ENCODE measurements around the gene BPI. TPM values are rescaled to one million over a fixed set of nuclear protein-coding genes. Genes with fewer than 3 reads are reported as not detected.
A peak's percentile ranks its signal among the peaks of the same experiment; 100 is the strongest.

The BPI gene
- total RNA-seq, 4 donors from 2014 or later = 0.26 TPM; not detected in 3

DNA sequence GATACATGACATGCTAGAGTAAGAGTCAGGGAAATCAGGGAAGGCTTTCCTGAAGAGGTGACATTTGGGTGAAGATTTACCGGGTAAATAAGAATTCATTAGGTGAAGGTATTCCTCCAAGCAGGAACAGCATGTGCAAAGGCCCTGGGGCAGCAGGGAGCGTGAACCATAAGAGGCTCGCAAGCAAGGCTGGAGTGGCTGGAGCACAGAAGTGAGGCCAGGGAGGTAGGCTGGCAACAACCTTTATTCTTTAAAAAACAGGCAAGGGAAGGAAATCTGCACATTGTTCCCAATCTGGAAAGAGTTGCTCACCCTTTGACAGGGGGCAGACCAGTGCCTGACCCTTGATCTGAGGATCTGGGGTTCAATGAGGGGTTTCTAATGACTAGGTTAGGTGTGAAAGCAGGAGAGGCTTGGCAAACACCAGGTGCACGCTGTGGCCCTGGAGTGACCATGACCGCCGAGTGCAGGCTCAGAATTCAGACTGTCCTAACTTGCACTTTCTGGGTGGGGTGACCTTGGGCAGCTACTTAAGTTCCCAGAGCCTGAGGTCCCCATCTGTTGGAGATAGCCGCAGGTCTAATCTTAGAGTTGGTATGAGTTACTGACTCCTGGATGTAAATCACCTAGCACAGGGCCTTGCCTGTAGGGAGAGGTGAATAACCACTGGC is 45.3 kb upstream of the BPI start:
- no peak for TF ChIP-seq POLR2A (IDR thresholded peaks at IDR 0.05)
- TF ChIP-seq, protein P1, sequence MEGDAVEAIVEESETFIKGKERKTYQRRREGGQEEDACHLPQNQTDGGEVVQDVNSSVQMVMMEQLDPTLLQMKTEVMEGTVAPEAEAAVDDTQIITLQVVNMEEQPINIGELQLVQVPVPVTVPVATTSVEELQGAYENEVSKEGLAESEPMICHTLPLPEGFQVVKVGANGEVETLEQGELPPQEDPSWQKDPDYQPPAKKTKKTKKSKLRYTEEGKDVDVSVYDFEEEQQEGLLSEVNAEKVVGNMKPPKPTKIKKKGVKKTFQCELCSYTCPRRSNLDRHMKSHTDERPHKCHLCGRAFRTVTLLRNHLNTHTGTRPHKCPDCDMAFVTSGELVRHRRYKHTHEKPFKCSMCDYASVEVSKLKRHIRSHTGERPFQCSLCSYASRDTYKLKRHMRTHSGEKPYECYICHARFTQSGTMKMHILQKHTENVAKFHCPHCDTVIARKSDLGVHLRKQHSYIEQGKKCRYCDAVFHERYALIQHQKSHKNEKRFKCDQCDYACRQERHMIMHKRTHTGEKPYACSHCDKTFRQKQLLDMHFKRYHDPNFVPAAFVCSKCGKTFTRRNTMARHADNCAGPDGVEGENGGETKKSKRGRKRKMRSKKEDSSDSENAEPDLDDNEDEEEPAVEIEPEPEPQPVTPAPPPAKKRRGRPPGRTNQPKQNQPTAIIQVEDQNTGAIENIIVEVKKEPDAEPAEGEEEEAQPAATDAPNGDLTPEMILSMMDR (IDR thresholded peaks at IDR 0.05) = no peak

DNA sequence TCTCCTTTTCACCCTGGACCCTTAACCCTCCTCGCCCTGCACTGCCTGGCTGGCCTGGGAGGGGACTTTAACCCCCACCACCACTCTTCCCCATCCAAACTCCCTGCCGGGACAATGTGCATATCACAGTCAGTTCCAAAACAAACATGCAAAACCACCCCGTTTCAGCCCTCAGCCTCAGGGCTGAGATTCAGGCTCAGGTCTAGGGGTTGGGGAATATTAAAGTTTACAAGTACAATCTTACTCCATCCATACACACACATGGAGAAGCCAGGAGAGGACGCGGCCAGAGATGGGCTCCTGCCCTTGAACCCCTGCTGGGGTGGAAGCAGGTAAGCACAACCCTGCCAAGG is 44.0 kb upstream of the BPI start:
- peak overlapping the region; percentile 75 to 93 (median 86) for H3K27ac ChIP-seq

More for the DNA sequence above, 45.3 kb upstream of the BPI start:
- intact Hi-C loops (cut with DNase I) = no loop called here
- H3K36me3 ChIP-seq = no peaks in the 10 kb centered on the region
- H3K4me3 ChIP-seq = no peak overlapping the region
- 88 to 91% methylated on average over 3 to 4 of the region's 7 CpGs for WGBS, 2 donors
- H3K27me3 ChIP-seq = peaks cover 0 to 36% (median 0%) of the 10 kb centered on the region in 4 donors
- no peaks in the 10 kb centered on the region for H3K9me3 ChIP-seq
- peaks cover 0 to 37% (median 0%) of the 10 kb centered on the region in 3 donors for H3K4me1 ChIP-seq
- no peak for DNase-seq
- peak overlapping the region in 3 of 4 donors; percentile 82 to 93 (median 83) for H3K27ac ChIP-seq

DNA sequence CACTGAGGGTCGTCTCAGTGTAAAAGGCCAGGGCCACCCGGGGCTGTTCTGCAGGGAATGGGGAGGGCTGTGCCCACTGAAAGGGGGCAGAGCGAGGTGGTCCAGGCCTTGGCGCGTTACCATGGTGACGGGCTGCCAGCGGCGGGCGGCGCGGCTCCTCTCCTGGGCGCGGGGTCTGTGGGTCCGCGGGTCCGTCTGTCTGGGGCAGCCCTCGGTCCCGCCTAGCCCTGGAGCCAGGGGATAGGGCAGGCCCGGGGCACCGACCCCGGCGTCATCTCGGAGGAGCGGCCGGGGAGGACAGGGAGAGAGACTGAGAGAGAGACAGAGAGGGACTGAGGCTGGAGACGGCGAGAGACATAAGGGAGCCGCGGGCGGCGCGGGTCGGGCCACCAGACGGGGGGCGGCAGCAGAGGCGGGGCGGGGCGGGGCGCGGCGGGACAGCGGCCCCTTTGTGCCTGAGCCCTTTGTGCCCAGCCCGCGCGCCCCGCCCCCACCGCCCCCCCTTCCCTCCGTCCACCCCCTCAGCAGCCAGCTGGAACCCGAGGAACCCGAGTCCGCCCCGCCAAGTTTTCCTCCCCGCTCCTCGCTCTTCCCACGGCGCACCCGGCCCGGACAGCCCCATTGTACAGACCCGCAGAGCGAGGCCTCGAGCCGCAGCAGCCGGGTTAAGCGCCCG is 43.4 kb upstream of the BPI start, which contains the start of gene KIAA1755:
TSS of gene KIAA1755 (minus strand) at position 358 of the 676 bp plus-strand sequence. CDS start at position 123, 235 bp downstream.
- intact Hi-C loops (cut with DNase I) = no loop called here

More for the DNA sequence above, 44.0 kb upstream of the BPI start:
- intact Hi-C loops (cut with DNase I) = no loop called here
- H3K4me1 ChIP-seq = peaks cover 0 to 26% (median 0%) of the 10 kb centered on the region in 3 donors
- no peaks in the 10 kb centered on the region for H3K9me3 ChIP-seq
- H3K4me3 ChIP-seq = peak overlapping the region; percentile 28 to 60 (median 46)
- TF ChIP-seq POLR2A (IDR thresholded peaks at IDR 0.05) = no peak
- TF ChIP-seq, protein P1 (IDR thresholded peaks at IDR 0.05) = no peak
- H3K27me3 ChIP-seq = peaks cover 0 to 36% (median 0%) of the 10 kb centered on the region in 4 donors
- H3K36me3 ChIP-seq = no peaks in the 10 kb centered on the region
- DNase-seq = no peak
- WGBS, 2 donors = 15 to 26% methylated on average over 3 of the region's 5 CpGs

DNA sequence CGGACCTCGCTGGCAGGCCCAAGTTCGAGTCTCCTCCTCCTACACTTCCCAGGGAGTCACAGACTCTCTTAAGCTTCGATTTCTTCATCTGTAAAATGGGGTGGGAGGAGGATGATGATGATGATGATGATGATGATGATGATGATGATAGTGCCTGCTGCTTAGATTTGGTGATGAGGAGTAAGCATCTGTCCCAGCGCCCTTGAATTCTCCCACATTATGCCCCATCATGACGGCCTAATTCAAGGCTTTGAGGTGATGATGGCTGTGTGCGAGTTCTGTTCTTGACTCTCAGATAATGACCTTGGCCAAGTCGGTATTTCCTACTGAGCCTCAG is 42.9 kb upstream of the BPI start:
- TF ChIP-seq POLR2A (IDR thresholded peaks at IDR 0.05) = no peak
- TF ChIP-seq, protein P1 (IDR thresholded peaks at IDR 0.05) = no peak
- Histone ChIP-seq H3K27ac (peak overlapping the region; percentile 75 to 93 (median 86)), H3K4me3 (peak overlapping the region; percentile 28 to 60 (median 46)), H3K9me3 (no peaks in the 10 kb centered on the region), H3K4me1 (peaks cover 0 to 16% (median 0%) of the 10 kb centered on the region in 3 donors), H3K36me3 (no peaks in the 10 kb centered on the region), H3K27me3 (peaks cover 0 to 36% (median 0%) of the 10 kb centered on the region in 4 donors)
- WGBS, 2 donors = 53 to 58% methylated on average over 7 to 8 of the region's 8 CpGs
- intact Hi-C loops (cut with DNase I) = no loop called here
- no peak for DNase-seq

More for the DNA sequence above, 43.4 kb upstream of the BPI start, which contains the start of gene KIAA1755:
- 7 to 10% methylated on average over 3 to 7 of the region's 65 CpGs for WGBS, 2 donors
- H3K27me3 ChIP-seq = peaks cover 0 to 36% (median 0%) of the 10 kb centered on the region in 4 donors
- no peak for TF ChIP-seq POLR2A (IDR thresholded peaks at IDR 0.05)
- TF ChIP-seq, protein P1 (IDR thresholded peaks at IDR 0.05) = no peak
- H3K36me3 ChIP-seq = no peaks in the 10 kb centered on the region
- no peak for DNase-seq
- peaks cover 0 to 21% (median 0%) of the 10 kb centered on the region in 3 donors for H3K4me1 ChIP-seq
- H3K27ac ChIP-seq = peak within 1 kb of the TSS; percentile 75 to 93 (median 86)
- H3K4me3 ChIP-seq = peak within 1 kb of the TSS; percentile 28 to 60 (median 46)
- no peaks in the 10 kb centered on the region for H3K9me3 ChIP-seq

DNA sequence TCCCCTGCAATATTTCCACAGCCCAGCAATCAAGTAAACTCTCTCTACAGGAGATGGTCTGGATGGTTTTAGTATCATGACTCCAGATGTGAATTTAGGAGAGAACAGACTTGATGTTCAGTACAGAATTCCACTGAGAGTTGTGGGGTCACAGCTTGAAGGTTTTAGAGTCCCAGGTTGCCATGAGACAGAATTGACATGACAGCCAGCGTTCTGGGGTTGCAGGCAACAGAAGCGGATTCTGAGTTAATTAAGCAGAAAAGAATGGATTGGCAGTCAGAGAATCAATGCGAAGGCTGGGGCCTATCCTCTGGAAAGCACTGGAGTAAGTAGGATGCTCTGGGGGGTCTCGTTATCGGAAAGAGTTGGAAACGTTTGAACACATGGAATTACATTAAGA is 41.0 kb upstream of the BPI start:
- 86 to 91% methylated on average over 6 of the region's 6 CpGs for WGBS, 2 donors

More for the DNA sequence above, 41.0 kb upstream of the BPI start:
- intact Hi-C loops (cut with DNase I) = no loop called here
- no peak overlapping the region for H3K27ac ChIP-seq
- H3K4me3 ChIP-seq = no peak overlapping the region
- TF ChIP-seq POLR2A (IDR thresholded peaks at IDR 0.05) = no peak
- TF ChIP-seq, protein P1 (IDR thresholded peaks at IDR 0.05) = no peak
- peaks cover 0 to 16% (median 0%) of the 10 kb centered on the region in 3 donors for H3K4me1 ChIP-seq
- H3K27me3 ChIP-seq = peaks cover 0 to 36% (median 0%) of the 10 kb centered on the region in 4 donors
- H3K9me3 ChIP-seq = no peaks in the 10 kb centered on the region
- DNase-seq = no peak
- no peaks in the 10 kb centered on the region for H3K36me3 ChIP-seq

All from esophagus squamous epithelium (tissue), 5 donors.